Endothelial cell of umbilical vein (primary cell): ENCODE data around the gene NAV2.

Experiments used
- MYC ChIP-seq: IDR thresholded peaks from one replicate; pipeline ENCODE4 v1.6.1; 2011; ENCODE audit warnings: mild to moderate bottlenecking, low read depth, low read length
- POLR2A ChIP-seq: IDR thresholded peaks from 2 replicates; pipeline ENCODE4 v1.6.1; 2012; ENCODE audit warnings: low read depth, mild to moderate bottlenecking, control low read depth, low read length
- TF ChIP-seq, protein P1 (sequence below), 2 donors: IDR thresholded peaks; 1 replicate in 1 of 2; 2 replicates in 1 of 2; pipeline ENCODE4 v1.5.1; 2011; ENCODE audit warnings: low read length in 2 of 2, mild to moderate bottlenecking in 2 of 2, moderate library complexity in 2 of 2, control low read depth in 1 of 2, inconsistent platforms in 1 of 2, low read depth in 1 of 2; ENCODE audit not compliant: insufficient read depth in 1 of 2; ENCODE audit errors: extremely low read depth in 1 of 2
- TF ChIP-seq, protein P2 (sequence below): IDR thresholded peaks from 2 replicates; pipeline ENCODE4 v1.6.1; 2011; ENCODE audit not compliant: insufficient read depth, insufficient read length

DNA sequence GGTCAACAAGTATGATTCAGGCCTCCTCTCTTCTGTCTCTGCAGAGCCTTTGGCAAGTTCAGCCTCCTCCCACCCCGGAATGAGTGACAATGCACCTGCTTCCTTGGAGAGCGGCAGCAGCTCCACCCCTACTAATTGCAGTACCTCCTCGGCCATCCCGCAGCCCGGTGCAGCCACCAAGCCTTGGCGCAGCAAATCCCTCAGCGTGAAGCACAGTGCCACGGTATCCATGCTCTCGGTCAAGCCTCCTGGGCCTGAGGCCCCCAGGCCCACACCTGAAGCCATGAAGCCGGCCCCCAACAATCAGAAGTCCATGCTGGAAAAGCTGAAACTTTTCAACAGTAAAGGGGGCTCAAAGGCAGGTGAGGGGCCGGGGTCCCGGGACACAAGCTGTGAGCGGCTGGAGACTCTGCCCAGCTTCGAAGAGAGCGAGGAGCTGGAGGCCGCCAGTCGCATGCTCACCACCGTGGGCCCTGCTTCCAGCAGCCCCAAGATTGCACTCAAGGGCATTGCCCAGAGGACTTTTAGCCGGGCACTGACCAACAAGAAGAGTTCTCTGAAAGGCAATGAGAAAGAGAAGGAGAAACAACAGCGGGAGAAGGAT, 220.6 kb downstream of the NAV2 start:
- TF ChIP-seq, protein P1, sequence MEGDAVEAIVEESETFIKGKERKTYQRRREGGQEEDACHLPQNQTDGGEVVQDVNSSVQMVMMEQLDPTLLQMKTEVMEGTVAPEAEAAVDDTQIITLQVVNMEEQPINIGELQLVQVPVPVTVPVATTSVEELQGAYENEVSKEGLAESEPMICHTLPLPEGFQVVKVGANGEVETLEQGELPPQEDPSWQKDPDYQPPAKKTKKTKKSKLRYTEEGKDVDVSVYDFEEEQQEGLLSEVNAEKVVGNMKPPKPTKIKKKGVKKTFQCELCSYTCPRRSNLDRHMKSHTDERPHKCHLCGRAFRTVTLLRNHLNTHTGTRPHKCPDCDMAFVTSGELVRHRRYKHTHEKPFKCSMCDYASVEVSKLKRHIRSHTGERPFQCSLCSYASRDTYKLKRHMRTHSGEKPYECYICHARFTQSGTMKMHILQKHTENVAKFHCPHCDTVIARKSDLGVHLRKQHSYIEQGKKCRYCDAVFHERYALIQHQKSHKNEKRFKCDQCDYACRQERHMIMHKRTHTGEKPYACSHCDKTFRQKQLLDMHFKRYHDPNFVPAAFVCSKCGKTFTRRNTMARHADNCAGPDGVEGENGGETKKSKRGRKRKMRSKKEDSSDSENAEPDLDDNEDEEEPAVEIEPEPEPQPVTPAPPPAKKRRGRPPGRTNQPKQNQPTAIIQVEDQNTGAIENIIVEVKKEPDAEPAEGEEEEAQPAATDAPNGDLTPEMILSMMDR (IDR thresholded peaks at IDR 0.05; ENCODE audit: extremely low read depth in 1 of 2, insufficient read depth in 1 of 2, low read depth in 1 of 2, low read length in 2 of 2): no peak
- TF ChIP-seq MYC (no peak), POLR2A (no peak)
- TF ChIP-seq, protein P2, sequence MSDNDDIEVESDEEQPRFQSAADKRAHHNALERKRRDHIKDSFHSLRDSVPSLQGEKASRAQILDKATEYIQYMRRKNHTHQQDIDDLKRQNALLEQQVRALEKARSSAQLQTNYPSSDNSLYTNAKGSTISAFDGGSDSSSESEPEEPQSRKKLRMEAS: no peak
